HepG2 (cell line): Measurements from ENCODE around the gene CCDC38. TPM values are rescaled to one million over a fixed set of nuclear protein-coding genes. Genes with fewer than 3 reads are reported as not detected.

ENCODE experiments used
- ATAD3A ChIP-seq: sonication (generic); formaldehyde crosslinking; IDR thresholded peaks from 2 replicates; pipeline ENCODE4 v1.4.0; 2020; ENCODE audit warnings: missing genetic modification reagents
- BCL3 ChIP-seq: sonication (generic); formaldehyde crosslinking; IDR thresholded peaks from 2 replicates; pipeline ENCODE4 v1.5.1; 2020; ENCODE audit warnings: mild to moderate bottlenecking, missing genetic modification reagents, moderate library complexity
- BORCS8-MEF2B ChIP-seq: sonication (generic); formaldehyde crosslinking; IDR thresholded peaks from 2 replicates; pipeline ENCODE4 v1.8.0; 2022; ENCODE audit warnings: mild to moderate bottlenecking, missing genetic modification reagents
- CEBPB ChIP-seq: IDR thresholded peaks from 2 replicates; pipeline ENCODE4 v1.6.1; 2011; ENCODE audit warnings: low read depth, low read length, improper control_type of control experiment, borderline replicate concordance
- EEA1 ChIP-seq: sonication (generic); formaldehyde crosslinking; IDR thresholded peaks from 2 replicates; pipeline ENCODE4 v1.5.1; 2020; ENCODE audit warnings: mild to moderate bottlenecking, missing genetic modification reagents, borderline replicate concordance
- HES4 ChIP-seq: sonication (generic); formaldehyde crosslinking; IDR thresholded peaks from 2 replicates; pipeline ENCODE4 v1.9.0; 2021; ENCODE audit warnings: mild to moderate bottlenecking, missing genetic modification reagents, borderline replicate concordance
- HOXD1 ChIP-seq: sonication (generic); formaldehyde crosslinking; IDR thresholded peaks from 2 replicates; pipeline ENCODE4 v1.5.0; 2020; ENCODE audit warnings: missing genetic modification reagents
- NCOR1 ChIP-seq: fragments of 200-600 bp; sonication (generic); IDR thresholded peaks from 2 replicates; pipeline ENCODE4 v1.7.0; 2017; ENCODE audit warnings: antibody characterized with exemption, low read length, borderline replicate concordance
- POLR2A ChIP-seq, 2 experiments: IDR thresholded peaks; 2 replicates each; pipeline ENCODE4 v1.6.1; 2011; ENCODE audit warnings: low read depth in 2 of 2, low read length in 2 of 2, mild to moderate bottlenecking in 1 of 2, moderate library complexity in 1 of 2; ENCODE audit not compliant: insufficient read depth in 1 of 2
- TBL1XR1 ChIP-seq: fragments of 150-350 bp; IDR thresholded peaks from 2 replicates; pipeline ENCODE4 v1.6.1; 2014; ENCODE audit warnings: borderline replicate concordance, low read length; ENCODE audit not compliant: partially characterized antibody
- TCF7L2 ChIP-seq: IDR thresholded peaks from 2 replicates; pipeline ENCODE4 v1.6.1; 2011; ENCODE audit warnings: mild to moderate bottlenecking, low read depth, low read length, moderate library complexity
- THAP11 ChIP-seq: IDR thresholded peaks from 2 replicates; pipeline ENCODE4 v1.6.1; 2016; ENCODE audit warnings: missing biosample characterization, missing genetic modification reagents
- TOPORS ChIP-seq: sonication (generic); formaldehyde crosslinking; IDR thresholded peaks from 2 replicates; pipeline ENCODE4 v1.8.0; 2023; ENCODE audit warnings: mild to moderate bottlenecking, missing genetic modification reagents
- ZNF446 ChIP-seq: sonication (generic); formaldehyde crosslinking; IDR thresholded peaks from 2 replicates; pipeline ENCODE4 v1.5.0; 2020; ENCODE audit warnings: mild to moderate bottlenecking, missing genetic modification reagents
- ZNF577 ChIP-seq: sonication (generic); formaldehyde crosslinking; IDR thresholded peaks from 2 replicates; pipeline ENCODE4 v1.4.0; 2020; ENCODE audit warnings: mild to moderate bottlenecking, low read depth, missing genetic modification reagents, borderline replicate concordance
- ZNF607 ChIP-seq: sonication (generic); formaldehyde crosslinking; IDR thresholded peaks from 2 replicates; pipeline ENCODE4 v1.5.1; 2020; ENCODE audit warnings: missing genetic modification reagents, mild to moderate bottlenecking, borderline replicate concordance
- ZNF660 ChIP-seq: sonication (generic); formaldehyde crosslinking; IDR thresholded peaks from 2 replicates; pipeline ENCODE4 v1.5.1; 2020; ENCODE audit warnings: mild to moderate bottlenecking, low read depth, missing genetic modification reagents, borderline replicate concordance
- ZNF770 ChIP-seq: sonication (generic); formaldehyde crosslinking; IDR thresholded peaks from 2 replicates; pipeline ENCODE4 v1.5.0; 2020; ENCODE audit warnings: mild to moderate bottlenecking, missing genetic modification reagents
- polyA plus RNA-seq, 8 experiments: library from polyadenylated mRNA; depleted of rRNA in 3 of 8; stranded (reverse) in 7 of 8; unstranded in 1 of 8; fragments of >200 nt; fragmentation: Illumina TruSeq in 4 of 8; extraction: Trizol in 4 of 8; gene quantifications; 2 replicates each; pipeline versions ENCODE4 v1.2.1 to v1.2.3, GENCODE V29; 2011 to 2016; ENCODE audit warnings: low read depth in 4 of 8, missing spikeins in 1 of 8, mixed read lengths in 1 of 8; ENCODE audit not compliant: insufficient read depth in 1 of 8
- total RNA-seq, 5 experiments: library from RNA; depleted of rRNA; stranded (reverse); fragments of >200 nt; fragmentation: Illumina TruSeq; extraction: Trizol; gene quantifications; 2 replicates each; pipeline ENCODE4 v1.2.3, GENCODE V29; 2016; ENCODE audit warnings: low read depth in 1 of 5
- TF ChIP-seq, protein P1 (sequence below): sonication (generic); formaldehyde crosslinking; IDR thresholded peaks from 2 replicates; pipeline ENCODE4 v1.5.0; 2020; ENCODE audit warnings: missing genetic modification reagents, mild to moderate bottlenecking, borderline replicate concordance
- TF ChIP-seq, protein P2 (sequence below): sonication (generic); formaldehyde crosslinking; IDR thresholded peaks from 2 replicates; pipeline ENCODE4 v1.5.0; 2020; ENCODE audit warnings: mild to moderate bottlenecking, missing genetic modification reagents
- TF ChIP-seq, protein P3 (sequence below): IDR thresholded peaks from 2 replicates; pipeline ENCODE4 v1.6.1; 2016

CCDC38 gene
- total and polyA plus RNA-seq, 2 of the 13 experiments (the other 11 are each of a cell fraction or from before 2014, with no cell fraction given), result 0.24 to 0.32 TPM

DNA sequence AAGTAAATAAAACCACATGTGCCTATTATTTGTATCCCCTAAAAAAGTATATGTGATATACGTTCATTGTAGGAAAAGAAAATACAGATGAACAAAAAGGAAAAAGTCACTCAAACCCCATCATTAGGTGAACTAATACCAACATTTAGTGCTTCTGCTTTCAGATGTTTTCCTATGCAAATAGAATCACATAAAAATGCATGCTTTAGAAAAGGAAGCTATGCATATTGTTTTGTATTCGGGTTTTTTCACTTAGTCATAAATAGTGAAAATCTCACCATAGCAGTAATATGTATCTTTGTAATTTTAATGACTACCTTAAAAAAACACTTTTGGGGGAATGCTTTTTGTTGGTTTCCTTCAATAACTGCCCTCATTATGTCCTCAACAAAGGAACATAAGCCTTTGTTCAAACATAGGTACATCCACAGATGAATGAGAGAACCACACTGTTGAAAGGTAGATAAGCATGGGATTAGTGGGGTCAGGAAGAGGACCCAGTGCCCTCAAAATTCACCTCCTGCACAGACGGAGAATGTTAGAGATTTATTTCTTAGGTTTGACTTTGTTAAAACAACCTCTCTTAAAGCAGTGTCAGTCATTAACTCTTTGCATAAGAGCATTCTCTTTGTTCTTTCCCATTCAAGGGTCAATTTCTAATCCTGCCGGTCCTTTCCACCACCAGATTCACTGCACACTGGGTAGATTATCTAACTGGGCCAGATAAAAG is 7.2 kb upstream of the CCDC38 start (continued):
- TF ChIP-seq BCL3, result no peak
- no peak for TF ChIP-seq ATAD3A
- no peak for TF ChIP-seq ZNF770
- TF ChIP-seq ZNF577 (CRISPR knock-in tag), result no peak
- TF ChIP-seq POLR2A (IDR thresholded peaks at IDR 0.05; ENCODE audit: insufficient read depth in 1 of 2, low read depth in 2 of 2, low read length in 2 of 2), result no peak
- TF ChIP-seq THAP11 (CRISPR knock-in tag), result peak; percentile 53; the same call in 1 of the 2 replicates
- TF ChIP-seq, protein P1, sequence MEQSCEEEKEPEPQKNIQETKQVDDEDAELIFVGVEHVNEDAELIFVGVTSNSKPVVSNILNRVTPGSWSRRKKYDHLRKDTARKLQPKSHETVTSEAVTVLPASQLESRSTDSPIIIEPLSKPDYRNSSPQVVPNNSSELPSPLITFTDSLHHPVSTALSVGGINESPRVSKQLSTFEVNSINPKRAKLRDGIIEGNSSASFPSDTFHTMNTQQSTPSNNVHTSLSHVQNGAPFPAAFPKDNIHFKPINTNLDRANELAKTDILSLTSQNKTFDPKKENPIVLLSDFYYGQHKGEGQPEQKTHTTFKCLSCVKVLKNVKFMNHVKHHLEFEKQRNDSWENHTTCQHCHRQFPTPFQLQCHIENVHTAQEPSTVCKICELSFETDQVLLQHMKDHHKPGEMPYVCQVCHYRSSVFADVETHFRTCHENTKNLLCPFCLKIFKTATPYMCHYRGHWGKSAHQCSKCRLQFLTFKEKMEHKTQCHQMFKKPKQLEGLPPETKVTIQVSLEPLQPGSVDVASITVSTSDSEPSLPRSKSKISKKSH, result no peak
- TF ChIP-seq ZNF446 (CRISPR knock-in tag), result no peak
- 0 out of 2 replicates have a peak, but pooled peaks have one; percentile 27 for TF ChIP-seq TOPORS (CRISPR knock-in tag)
- no peak for TF ChIP-seq CEBPB
- TF ChIP-seq, protein P2, sequence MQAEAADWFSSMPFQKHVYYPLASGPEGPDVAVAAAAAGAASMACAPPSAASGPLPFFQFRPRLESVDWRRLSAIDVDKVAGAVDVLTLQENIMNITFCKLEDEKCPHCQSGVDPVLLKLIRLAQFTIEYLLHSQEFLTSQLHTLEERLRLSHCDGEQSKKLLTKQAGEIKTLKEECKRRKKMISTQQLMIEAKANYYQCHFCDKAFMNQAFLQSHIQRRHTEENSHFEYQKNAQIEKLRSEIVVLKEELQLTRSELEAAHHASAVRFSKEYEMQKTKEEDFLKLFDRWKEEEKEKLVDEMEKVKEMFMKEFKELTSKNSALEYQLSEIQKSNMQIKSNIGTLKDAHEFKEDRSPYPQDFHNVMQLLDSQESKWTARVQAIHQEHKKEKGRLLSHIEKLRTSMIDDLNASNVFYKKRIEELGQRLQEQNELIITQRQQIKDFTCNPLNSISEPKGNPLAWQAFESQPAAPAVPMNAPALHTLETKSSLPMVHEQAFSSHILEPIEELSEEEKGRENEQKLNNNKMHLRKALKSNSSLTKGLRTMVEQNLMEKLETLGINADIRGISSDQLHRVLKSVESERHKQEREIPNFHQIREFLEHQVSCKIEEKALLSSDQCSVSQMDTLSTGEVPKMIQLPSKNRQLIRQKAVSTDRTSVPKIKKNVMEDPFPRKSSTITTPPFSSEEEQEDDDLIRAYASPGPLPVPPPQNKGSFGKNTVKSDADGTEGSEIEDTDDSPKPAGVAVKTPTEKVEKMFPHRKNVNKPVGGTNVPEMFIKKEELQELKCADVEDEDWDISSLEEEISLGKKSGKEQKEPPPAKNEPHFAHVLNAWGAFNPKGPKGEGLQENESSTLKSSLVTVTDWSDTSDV (CRISPR knock-in tag), result no peak
- TF ChIP-seq, protein P3, sequence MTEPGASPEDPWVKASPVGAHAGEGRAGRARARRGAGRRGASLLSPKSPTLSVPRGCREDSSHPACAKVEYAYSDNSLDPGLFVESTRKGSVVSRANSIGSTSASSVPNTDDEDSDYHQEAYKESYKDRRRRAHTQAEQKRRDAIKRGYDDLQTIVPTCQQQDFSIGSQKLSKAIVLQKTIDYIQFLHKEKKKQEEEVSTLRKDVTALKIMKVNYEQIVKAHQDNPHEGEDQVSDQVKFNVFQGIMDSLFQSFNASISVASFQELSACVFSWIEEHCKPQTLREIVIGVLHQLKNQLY (CRISPR knock-in tag), result peak; percentile 71; the same call in 1 of the 2 replicates
- peak; percentile 79; the same call in 1 of the 2 replicates for TF ChIP-seq TCF7L2
- TF ChIP-seq ZNF607 (CRISPR knock-in tag), result no peak
- peak; percentile 71; the same call in 1 of the 2 replicates for TF ChIP-seq HOXD1 (CRISPR knock-in tag)
- TF ChIP-seq EEA1, result no peak
- TF ChIP-seq NCOR1, result peak; percentile 89; the same call in 1 of the 2 replicates
- TF ChIP-seq ZNF660 (CRISPR knock-in tag), result no peak
- TF ChIP-seq TBL1XR1, result no peak
- no peak for TF ChIP-seq BORCS8-MEF2B (CRISPR knock-in tag)
- no peak for TF ChIP-seq HES4 (CRISPR knock-in tag)
